IMR-90 (cell line): ENCODE data around the gene GSG1. TPM values are rescaled to one million over a fixed set of nuclear protein-coding genes. Genes with fewer than 3 reads are reported as not detected.

Source experiments
- ATAC-seq: fragments of 200-7000 bp; cut with Tn5 transposase; 2 replicates; pipeline ENCODE4 v1.9.1; 2020; ENCODE audit warnings: low read depth, mild to moderate bottlenecking, moderate library complexity
- BruUV-seq: library from RNA; stranded (reverse); fragments of 400-500 nt; replicated peaks from 2 replicates; lab custom pipeline; 2021; lab: Mats Ljungman, UMichigan
- CTCF ChIA-PET: fragments of 300-600 bp; formaldehyde crosslinking; extraction: SDS; loops from one replicate; lab custom pipeline; 2021; ENCODE audit warnings: antibody characterized with exemption; lab: Yijun Ruan, JAX
- POLR2A ChIA-PET: fragments of 300-600 bp; sonication (Branson Sonifier 250); formaldehyde crosslinking; loops from one replicate; lab custom pipeline; 2022; ENCODE audit warnings: antibody characterized with exemption; ENCODE audit not compliant: unreplicated experiment; lab: Charles Lee
- DNase-seq: peaks from one replicate; pipeline ENCODE4 v3.0.0; 2013
- H2AFZ ChIP-seq: replicated peaks from 2 replicates; pipeline ENCODE3; 2013; ENCODE audit warnings: low read length, mild to moderate bottlenecking; ENCODE audit not compliant: poor library complexity
- H2AK5ac ChIP-seq: 2 replicates; pipeline ENCODE4 v1.6.1; 2013; ENCODE audit warnings: low read depth, low read length, inconsistent platforms
- H2AK9ac ChIP-seq: replicated peaks from 2 replicates; pipeline ENCODE3; 2013; ENCODE audit warnings: mild to moderate bottlenecking, low read depth, low read length, moderate library complexity; ENCODE audit not compliant: poor library complexity
- H2BK120ac ChIP-seq: 2 replicates; pipeline ENCODE4 v1.6.1; 2013; ENCODE audit warnings: low read depth, low read length, inconsistent platforms
- H2BK15ac ChIP-seq: 3 replicates; pipeline ENCODE4 v1.6.1; 2013; ENCODE audit warnings: low read depth, low read length, inconsistent platforms
- H2BK20ac ChIP-seq: 2 replicates; pipeline ENCODE4 v1.6.1; 2013; ENCODE audit warnings: low read depth, mild to moderate bottlenecking, inconsistent platforms, low read length, moderate library complexity
- H2BK5ac ChIP-seq: 2 replicates; pipeline ENCODE4 v1.6.1; 2013; ENCODE audit warnings: mild to moderate bottlenecking, low read depth, low read length, inconsistent platforms; ENCODE audit not compliant: poor library complexity, severe bottlenecking
- H3K14ac ChIP-seq: replicated peaks from 2 replicates; pipeline ENCODE4 v1.6.1; 2013; ENCODE audit warnings: low read depth, low read length, inconsistent platforms
- H3K18ac ChIP-seq: 2 replicates; pipeline ENCODE4 v1.6.1; 2013; ENCODE audit warnings: low read depth, low read length, control low read depth
- H3K23ac ChIP-seq: 2 replicates; pipeline ENCODE4 v1.6.1; 2013; ENCODE audit warnings: low read depth, low read length, inconsistent platforms
- H3K27ac ChIP-seq: 2 replicates; pipeline ENCODE4 v1.5.1; 2013; ENCODE audit warnings: mild to moderate bottlenecking, control low read depth, low read length; ENCODE audit not compliant: insufficient read depth
- H3K27me3 ChIP-seq: 2 replicates; pipeline ENCODE4 v1.6.1; 2013; ENCODE audit warnings: low read length; ENCODE audit not compliant: control insufficient read depth, insufficient read depth
- H3K36me3 ChIP-seq: 2 replicates; pipeline ENCODE4 v1.6.1; 2013; ENCODE audit warnings: low read length, mixed read lengths; ENCODE audit not compliant: control insufficient read depth, insufficient read depth
- H3K4ac ChIP-seq: 2 replicates; pipeline ENCODE4 v1.6.1; 2013; ENCODE audit warnings: low read depth, low read length, inconsistent platforms
- H3K4me1 ChIP-seq: 2 replicates; pipeline ENCODE4 v1.6.1; 2013; ENCODE audit warnings: low read length, mixed read lengths; ENCODE audit not compliant: control insufficient read depth, insufficient read depth
- H3K4me2 ChIP-seq: 2 replicates; pipeline ENCODE4 v1.6.1; 2013; ENCODE audit warnings: low read depth, mild to moderate bottlenecking, control low read depth, low read length, moderate library complexity
- H3K4me3 ChIP-seq: 2 replicates; pipeline ENCODE4 v1.5.1; 2013; ENCODE audit warnings: low read depth, mild to moderate bottlenecking, control low read depth, low read length, moderate library complexity; ENCODE audit not compliant: insufficient read depth
- H3K56ac ChIP-seq: 2 replicates; pipeline ENCODE4 v1.6.1; 2013; ENCODE audit warnings: low read length, inconsistent platforms; ENCODE audit not compliant: insufficient read depth; ENCODE audit errors: extremely low read depth
- H3K79me1 ChIP-seq, 2 experiments: 2 replicates each; pipeline ENCODE4 v1.6.1; 2013; ENCODE audit warnings: low read length in 2 of 2, inconsistent platforms in 1 of 2, low read depth in 1 of 2
- H3K9ac ChIP-seq: 2 replicates; pipeline ENCODE4 v1.6.1; 2013; ENCODE audit warnings: low read depth, low read length, control low read depth
- H3K9me1 ChIP-seq: 2 replicates; pipeline ENCODE4 v1.6.1; 2013; ENCODE audit warnings: low read length, inconsistent platforms; ENCODE audit not compliant: insufficient read depth
- H3K9me3 ChIP-seq: 2 replicates; pipeline ENCODE4 v1.6.1; 2013; ENCODE audit warnings: low read length; ENCODE audit not compliant: control insufficient read depth, insufficient read depth
- H4K20me1 ChIP-seq: 2 replicates; pipeline ENCODE4 v1.6.1; 2013; ENCODE audit warnings: low read length, inconsistent platforms; ENCODE audit not compliant: insufficient read depth
- H4K5ac ChIP-seq: 2 replicates; pipeline ENCODE4 v1.6.1; 2013; ENCODE audit warnings: mild to moderate bottlenecking, low read depth, low read length, control low read depth
- H4K8ac ChIP-seq, 2 experiments: 2 replicates each; pipeline ENCODE4 v1.6.1; 2013; ENCODE audit warnings: low read depth in 2 of 2, low read length in 2 of 2, control low read depth in 1 of 2, inconsistent platforms in 1 of 2
- H4K91ac ChIP-seq: 2 replicates; pipeline ENCODE4 v1.6.1; 2013; ENCODE audit warnings: low read depth, low read length, inconsistent platforms; ENCODE audit not compliant: insufficient read depth
- BHLHE40 ChIP-seq: fragments of 150-350 bp; IDR thresholded peaks from 2 replicates; pipeline ENCODE4 v1.6.1; 2016; ENCODE audit warnings: mild to moderate bottlenecking, low read depth, low read length
- CEBPB ChIP-seq: IDR thresholded peaks from 2 replicates; pipeline ENCODE4 v1.6.1; 2012; ENCODE audit warnings: low read depth, low read length, improper control_type of control experiment
- CHD1 ChIP-seq: IDR thresholded peaks from 2 replicates; pipeline ENCODE4 v1.6.1; 2012; ENCODE audit warnings: low read depth, low read length, improper control_type of control experiment
- MAFK ChIP-seq: IDR thresholded peaks from 2 replicates; pipeline ENCODE4 v1.6.1; 2012; ENCODE audit warnings: low read depth, low read length, improper control_type of control experiment
- MXI1 ChIP-seq: IDR thresholded peaks from 2 replicates; pipeline ENCODE4 v1.6.1; 2012; ENCODE audit warnings: low read depth, mild to moderate bottlenecking, low read length, moderate library complexity, borderline replicate concordance
- RAD21 ChIP-seq: IDR thresholded peaks from 2 replicates; pipeline ENCODE4 v1.6.1; 2012; ENCODE audit warnings: low read length, improper control_type of control experiment
- RCOR1 ChIP-seq: IDR thresholded peaks from 2 replicates; pipeline ENCODE4 v1.6.1; 2012; ENCODE audit warnings: mild to moderate bottlenecking, low read length, improper control_type of control experiment; ENCODE audit not compliant: insufficient replicate concordance
- RFX5 ChIP-seq: IDR thresholded peaks from 2 replicates; pipeline ENCODE4 v1.8.0; 2012; ENCODE audit warnings: low read depth, mild to moderate bottlenecking, low read length, moderate library complexity
- WGBS, 2 experiments: methylation state at CpG; one replicate each; pipeline versions ENCODE4 v1.1.5 to v1.1.7; 2013; ENCODE audit warnings: missing lambda C conversion rate in 2 of 2; ENCODE audit not compliant: insufficient read length in 1 of 2; ENCODE audit errors: extremely low coverage in 2 of 2; 5-methylcytosine and 5-hydroxymethylcytosine counted together
- dilution Hi-C: fragments of 300-500 bp; cut with HindIII; formaldehyde crosslinking; loops from one replicate; pipeline ENCODE4 v1.14.3; 2018; ENCODE audit warnings: low sequenced_read_pairs; ENCODE audit not compliant: unreplicated experiment
- in situ Hi-C: fragments of 300-500 bp; cut with MboI; formaldehyde crosslinking; loops from 3 replicates; pipeline ENCODE4 v1.14.3; 2019; ENCODE audit warnings: low sequenced_read_pairs, inconsistent platforms, mixed read lengths
- intact Hi-C: fragments of 100-400 bp; cut with micrococcal nuclease; formaldehyde crosslinking; loops from 2 replicates; pipeline ENCODE4 v1.10.0; 2022
- polyA plus RNA-seq, 3 experiments: library from polyadenylated mRNA; depleted of rRNA; stranded (reverse); fragments of >200 nt; gene quantifications; 2 replicates each; pipeline ENCODE4 v1.2.3, GENCODE V29; 2012; ENCODE audit warnings: low replicate concordance in 1 of 3
- total RNA-seq: library from RNA; depleted of rRNA; stranded (reverse); fragments of >200 nt; gene quantifications from 2 replicates; pipeline ENCODE4 v1.2.3, GENCODE V29; 2012
- TF ChIP-seq, protein P1 (sequence below): fragments of 150-350 bp; IDR thresholded peaks from 2 replicates; pipeline ENCODE4 v1.6.1; 2016; ENCODE audit warnings: low read depth, mild to moderate bottlenecking, low read length, moderate library complexity, borderline replicate concordance
- TF ChIP-seq, protein P2 (sequence below): conservative IDR thresholded peaks from 2 replicates; pipeline ENCODE4 v1.5.1; 2012; ENCODE audit warnings: mild to moderate bottlenecking, low read depth, low read length, improper control_type of control experiment
- TF ChIP-seq, protein P3 (sequence below): fragments of 150-350 bp; IDR thresholded peaks from 2 replicates; pipeline ENCODE4 v1.6.1; 2017; ENCODE audit warnings: mild to moderate bottlenecking, antibody characterized with exemption, low read length, low read depth

GSG1 gene
- total and polyA plus RNA-seq, 2 of the 4 experiments (the other 2 are of a cell fraction) = 1.8 to 2.9 TPM

DNA sequence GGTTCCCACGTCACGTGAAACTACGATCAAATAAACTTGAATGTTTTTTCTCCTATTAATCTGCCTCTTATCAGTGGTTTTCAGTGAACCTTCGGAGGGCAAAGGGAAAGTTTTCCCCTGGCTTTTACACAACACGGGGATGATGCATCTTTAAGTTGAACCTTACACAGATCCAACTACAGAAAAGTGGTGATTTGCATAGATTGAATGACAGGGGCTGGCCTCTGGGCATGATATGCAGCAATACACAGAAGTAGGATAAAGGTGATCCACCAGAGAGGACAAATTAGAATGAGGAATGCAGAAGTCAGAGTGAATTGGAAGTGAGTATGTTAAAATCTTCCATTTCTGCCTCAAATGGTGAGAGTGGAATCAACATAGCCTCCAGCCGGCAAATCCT is 11.6 kb downstream of the GSG1 start:
- in situ Hi-C loops (loop anchor here (10.0 kb wide), 1 partner anchor 177 kb away; no protein-coding TSS in a partner anchor), intact Hi-C loops (loop anchor here (5.0 kb wide), 1 partner anchor 50 kb away; the partner anchor contains the start of gene FAM234B), dilution Hi-C loops (no loop called here)
- Histone ChIP-seq H4K20me1 (no peaks in the 10 kb centered on the region), H3K79me1 (peaks cover 0 to 16% of the 10 kb centered on the region in 2 experiments; a peak in 1 of 4 replicates), H3K27ac (no peak overlapping the region), H2BK120ac (peak overlapping the region; percentile 85), H2BK15ac (peak overlapping the region; percentile 90; the same call in 2 of the 3 replicates), H3K9me3 (no peaks in the 10 kb centered on the region), H2BK20ac (peak overlapping the region; percentile 91; the same call in 1 of the 2 replicates), H2BK5ac (peak overlapping the region; percentile 18), H3K27me3 (no peaks in the 10 kb centered on the region), H3K9ac (no peak overlapping the region), H3K4me2 (no peak overlapping the region), H3K23ac (no peak overlapping the region; the same call in 1 of the 2 replicates), H2AK5ac (peak overlapping the region; percentile 86), H4K8ac (peak overlapping the region; percentile 50 to 67; a peak in 1 of 4 replicates), H4K91ac (no peak overlapping the region; the same call in 1 of the 2 replicates), H3K4me1 (peaks cover 16% of the 10 kb centered on the region), H3K18ac (no peak overlapping the region; the same call in 1 of the 2 replicates), H2AFZ (no peak overlapping the region), H3K4ac (peak overlapping the region; percentile 87), H3K14ac (peak overlapping the region; percentile 65), H2AK9ac (peak overlapping the region; percentile 75), H3K36me3 (no peaks in the 10 kb centered on the region), H3K4me3 (no peak overlapping the region), H3K56ac (no peak overlapping the region), H4K5ac (no peak overlapping the region), H3K9me1 (peaks cover 12% of the 10 kb centered on the region)
- TF ChIP-seq MAFK = no peak
- TF ChIP-seq RCOR1 = no peak
- TF ChIP-seq CHD1 = no peak
- TF ChIP-seq RAD21 = no peak
- TF ChIP-seq BHLHE40 = no peak
- no peak for TF ChIP-seq CEBPB
- TF ChIP-seq, protein P1, sequence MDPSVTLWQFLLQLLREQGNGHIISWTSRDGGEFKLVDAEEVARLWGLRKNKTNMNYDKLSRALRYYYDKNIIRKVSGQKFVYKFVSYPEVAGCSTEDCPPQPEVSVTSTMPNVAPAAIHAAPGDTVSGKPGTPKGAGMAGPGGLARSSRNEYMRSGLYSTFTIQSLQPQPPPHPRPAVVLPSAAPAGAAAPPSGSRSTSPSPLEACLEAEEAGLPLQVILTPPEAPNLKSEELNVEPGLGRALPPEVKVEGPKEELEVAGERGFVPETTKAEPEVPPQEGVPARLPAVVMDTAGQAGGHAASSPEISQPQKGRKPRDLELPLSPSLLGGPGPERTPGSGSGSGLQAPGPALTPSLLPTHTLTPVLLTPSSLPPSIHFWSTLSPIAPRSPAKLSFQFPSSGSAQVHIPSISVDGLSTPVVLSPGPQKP = no peak
- TF ChIP-seq RFX5 = no peak
- TF ChIP-seq, protein P2, sequence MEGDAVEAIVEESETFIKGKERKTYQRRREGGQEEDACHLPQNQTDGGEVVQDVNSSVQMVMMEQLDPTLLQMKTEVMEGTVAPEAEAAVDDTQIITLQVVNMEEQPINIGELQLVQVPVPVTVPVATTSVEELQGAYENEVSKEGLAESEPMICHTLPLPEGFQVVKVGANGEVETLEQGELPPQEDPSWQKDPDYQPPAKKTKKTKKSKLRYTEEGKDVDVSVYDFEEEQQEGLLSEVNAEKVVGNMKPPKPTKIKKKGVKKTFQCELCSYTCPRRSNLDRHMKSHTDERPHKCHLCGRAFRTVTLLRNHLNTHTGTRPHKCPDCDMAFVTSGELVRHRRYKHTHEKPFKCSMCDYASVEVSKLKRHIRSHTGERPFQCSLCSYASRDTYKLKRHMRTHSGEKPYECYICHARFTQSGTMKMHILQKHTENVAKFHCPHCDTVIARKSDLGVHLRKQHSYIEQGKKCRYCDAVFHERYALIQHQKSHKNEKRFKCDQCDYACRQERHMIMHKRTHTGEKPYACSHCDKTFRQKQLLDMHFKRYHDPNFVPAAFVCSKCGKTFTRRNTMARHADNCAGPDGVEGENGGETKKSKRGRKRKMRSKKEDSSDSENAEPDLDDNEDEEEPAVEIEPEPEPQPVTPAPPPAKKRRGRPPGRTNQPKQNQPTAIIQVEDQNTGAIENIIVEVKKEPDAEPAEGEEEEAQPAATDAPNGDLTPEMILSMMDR = no peak
- TF ChIP-seq, protein P3, sequence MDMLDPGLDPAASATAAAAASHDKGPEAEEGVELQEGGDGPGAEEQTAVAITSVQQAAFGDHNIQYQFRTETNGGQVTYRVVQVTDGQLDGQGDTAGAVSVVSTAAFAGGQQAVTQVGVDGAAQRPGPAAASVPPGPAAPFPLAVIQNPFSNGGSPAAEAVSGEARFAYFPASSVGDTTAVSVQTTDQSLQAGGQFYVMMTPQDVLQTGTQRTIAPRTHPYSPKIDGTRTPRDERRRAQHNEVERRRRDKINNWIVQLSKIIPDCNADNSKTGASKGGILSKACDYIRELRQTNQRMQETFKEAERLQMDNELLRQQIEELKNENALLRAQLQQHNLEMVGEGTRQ = no peak
- no peak for TF ChIP-seq MXI1
- POLR2A ChIA-PET = no interaction called here
- 100% methylated on average over 1 of the region's 6 CpGs; no CpG with 5 or more reads in 1 of the 2 experiments for WGBS, 2 experiments
- no peak for ATAC-seq
- CTCF ChIA-PET = no interaction called here
- no peak for DNase-seq
- BruUV-seq = no TSS peak
